Trophoblast cell (in vitro differentiated cells and primary cell): ENCODE measurements around the gene SLC13A3.
A peak's percentile ranks its signal among the peaks of the same experiment; 100 is the strongest.

Source experiments
- DNase-seq, 2 donors: peaks; one replicate each; pipeline ENCODE4 v3.0.0-alpha.2; 2016
- H2AFZ ChIP-seq: 2 replicates; pipeline ENCODE4 v1.6.1; 2013; ENCODE audit warnings: low read length, moderate library complexity, mild to moderate bottlenecking; ENCODE audit not compliant: insufficient read depth, poor library complexity
- H2AK5ac ChIP-seq: 2 replicates; pipeline ENCODE4 v1.6.1; 2013; ENCODE audit warnings: mild to moderate bottlenecking, low read length
- H2BK120ac ChIP-seq: 2 replicates; pipeline ENCODE4 v1.6.1; 2013; ENCODE audit warnings: low read length, mild to moderate bottlenecking, moderate library complexity; ENCODE audit not compliant: insufficient read depth, poor library complexity
- H2BK12ac ChIP-seq: 2 replicates; pipeline ENCODE4 v1.6.1; 2013; ENCODE audit warnings: mild to moderate bottlenecking, low read length, moderate library complexity
- H2BK5ac ChIP-seq: 2 replicates; pipeline ENCODE4 v1.6.1; 2013; ENCODE audit warnings: low read length, low read depth, moderate library complexity, mild to moderate bottlenecking; ENCODE audit not compliant: poor library complexity
- H3K14ac ChIP-seq: 2 replicates; pipeline ENCODE4 v1.6.1; 2013; ENCODE audit warnings: mild to moderate bottlenecking, low read length
- H3K18ac ChIP-seq: 2 replicates; pipeline ENCODE4 v1.6.1; 2013; ENCODE audit warnings: mild to moderate bottlenecking, low read length
- H3K23ac ChIP-seq: 2 replicates; pipeline ENCODE4 v1.6.1; 2013; ENCODE audit warnings: low read length
- H3K27ac ChIP-seq: 2 replicates; pipeline ENCODE4 v1.5.1; 2013; ENCODE audit warnings: low read depth, mild to moderate bottlenecking, inconsistent platforms, low read length, moderate library complexity
- H3K27me3 ChIP-seq: 2 replicates; pipeline ENCODE4 v1.6.1; 2013; ENCODE audit warnings: inconsistent platforms, mild to moderate bottlenecking, low read length, moderate library complexity; ENCODE audit not compliant: insufficient read depth
- H3K36me3 ChIP-seq, 2 experiments: 1 replicate in 1 of 2; 2 replicates in 1 of 2; pipeline ENCODE4 v1.6.1; 2013; ENCODE audit warnings: low read length in 2 of 2, mild to moderate bottlenecking in 2 of 2, moderate library complexity in 1 of 2; ENCODE audit not compliant: insufficient read depth in 2 of 2, control insufficient read depth in 1 of 2
- H3K4ac ChIP-seq: 2 replicates; pipeline ENCODE4 v1.6.1; 2013; ENCODE audit warnings: low read depth, mild to moderate bottlenecking, low read length, moderate library complexity
- H3K4me1 ChIP-seq, 2 experiments: 1 replicate in 1 of 2; 2 replicates in 1 of 2; pipeline ENCODE4 v1.6.1; 2013; ENCODE audit warnings: low read length in 2 of 2, mild to moderate bottlenecking in 2 of 2, moderate library complexity in 1 of 2; ENCODE audit not compliant: insufficient read depth in 2 of 2, control insufficient read depth in 1 of 2
- H3K4me2 ChIP-seq: 2 replicates; pipeline ENCODE4 v1.6.1; 2013; ENCODE audit warnings: inconsistent platforms, mild to moderate bottlenecking, low read length, moderate library complexity
- H3K4me3 ChIP-seq: 2 replicates; pipeline ENCODE4 v1.5.1; 2013; ENCODE audit warnings: mild to moderate bottlenecking, low read depth, low read length, inconsistent platforms
- H3K79me1 ChIP-seq: one replicate; pipeline ENCODE4 v1.6.1; 2013; ENCODE audit warnings: low read length
- H3K79me2 ChIP-seq: 2 replicates; pipeline ENCODE4 v1.6.1; 2013; ENCODE audit warnings: low read length, mild to moderate bottlenecking; ENCODE audit not compliant: control insufficient read depth, insufficient read depth, poor library complexity
- H3K9ac ChIP-seq: 2 replicates; pipeline ENCODE4 v1.6.1; 2013; ENCODE audit warnings: mild to moderate bottlenecking, low read length
- H3K9me3 ChIP-seq: 2 replicates; pipeline ENCODE4 v1.6.1; 2013; ENCODE audit warnings: low read depth, mild to moderate bottlenecking, control low read depth, inconsistent platforms, low read length; ENCODE audit not compliant: insufficient read depth
- H4K12ac ChIP-seq: 2 replicates; pipeline ENCODE4 v1.6.1; 2013; ENCODE audit warnings: low read depth, mild to moderate bottlenecking, low read length, moderate library complexity
- H4K8ac ChIP-seq: 2 replicates; pipeline ENCODE4 v1.6.1; 2013; ENCODE audit warnings: low read depth, mild to moderate bottlenecking, low read length, moderate library complexity
- H4K91ac ChIP-seq: one replicate; pipeline ENCODE4 v1.6.1; 2013; ENCODE audit warnings: low read depth, mild to moderate bottlenecking, low read length, moderate library complexity
- WGBS: extraction: QIAGEN DNeasy Blood & Tissue Kit; methylation state at CpG from one replicate; pipeline ENCODE4 v1.1.7; 2013; ENCODE audit warnings: missing lambda C conversion rate; ENCODE audit not compliant: insufficient read length, insufficient coverage; ENCODE audit errors: extremely low coverage; 5-methylcytosine and 5-hydroxymethylcytosine counted together

The SLC13A3 gene

GRCh38 chr20:46630306-46630705, 21.0 kb downstream of the SLC13A3 start:
- H4K8ac ChIP-seq: no peak overlapping the region
- no peak overlapping the region for H2AK5ac ChIP-seq
- H3K79me1 ChIP-seq: peaks cover 14% of the 10 kb centered on the region
- no peak overlapping the region for H3K4me3 ChIP-seq
- no peak overlapping the region for H2BK12ac ChIP-seq
- no peaks in the 10 kb centered on the region for H3K9me3 ChIP-seq
- H3K14ac ChIP-seq: no peak overlapping the region
- no peak overlapping the region for H4K12ac ChIP-seq
- H4K91ac ChIP-seq: no peak overlapping the region
- peaks cover 16% of the 10 kb centered on the region in 2 experiments for H3K4me1 ChIP-seq
- no peak overlapping the region for H3K18ac ChIP-seq
- no CpG with 5 or more reads among the region's 5 CpGs for WGBS
- no peak overlapping the region for H2BK5ac ChIP-seq
- no peaks in the 10 kb centered on the region for H3K27me3 ChIP-seq
- H3K27ac ChIP-seq: no peak overlapping the region
- H3K36me3 ChIP-seq: no peaks in the 10 kb centered on the region
- H3K23ac ChIP-seq: no peak overlapping the region
- H2AFZ ChIP-seq: no peak overlapping the region
- no peak overlapping the region for H2BK120ac ChIP-seq
- no peak overlapping the region for H3K9ac ChIP-seq
- no peak overlapping the region for H3K4ac ChIP-seq
- H3K79me2 ChIP-seq: no peaks in the 10 kb centered on the region
- peak in 1 of 2 donors; percentile 44 for DNase-seq
- H3K4me2 ChIP-seq: no peak overlapping the region

- Histone ChIP-seq H3K4me3 (no peak overlapping the region), H4K91ac (no peak overlapping the region), H3K9ac (no peak overlapping the region)
These were observed 21.9 kb downstream of the SLC13A3 start for GRCh38 chr20:46629341-46629740.

GRCh38 chr20:46627234-46627633, 24.0 kb downstream of the SLC13A3 start:
- H3K14ac ChIP-seq: no peak overlapping the region
- WGBS: no CpG with 5 or more reads among the region's 4 CpGs
- no peak overlapping the region for H4K91ac ChIP-seq
- H3K79me1 ChIP-seq: peaks cover 4% of the 10 kb centered on the region
- H4K12ac ChIP-seq: no peak overlapping the region
- H3K36me3 ChIP-seq: no peaks in the 10 kb centered on the region
- no peak overlapping the region for H3K4me3 ChIP-seq
- no peak overlapping the region for H4K8ac ChIP-seq
- no peak overlapping the region for H2BK12ac ChIP-seq
- no peak for DNase-seq
- no peak overlapping the region for H2BK5ac ChIP-seq
- H3K79me2 ChIP-seq: no peaks in the 10 kb centered on the region
- H2AFZ ChIP-seq: no peak overlapping the region
- no peak overlapping the region for H3K27ac ChIP-seq
- no peaks in the 10 kb centered on the region for H3K27me3 ChIP-seq
- no peak overlapping the region for H3K9ac ChIP-seq
- H3K4me1 ChIP-seq: peaks cover 8 to 9% of the 10 kb centered on the region in 2 experiments
- no peak overlapping the region for H2BK120ac ChIP-seq
- no peak overlapping the region for H3K18ac ChIP-seq
- H3K9me3 ChIP-seq: peaks cover 2% of the 10 kb centered on the region
- no peak overlapping the region for H3K4me2 ChIP-seq
- H2AK5ac ChIP-seq: no peak overlapping the region
- no peak overlapping the region for H3K4ac ChIP-seq
- H3K23ac ChIP-seq: no peak overlapping the region

More at GRCh38 chr20:46629341-46629740, 21.9 kb downstream of the SLC13A3 start:
- Histone ChIP-seq H3K4me1 (peaks cover 9 to 11% of the 10 kb centered on the region in 2 experiments), H2BK12ac (no peak overlapping the region), H3K27me3 (no peaks in the 10 kb centered on the region), H3K36me3 (no peaks in the 10 kb centered on the region), H4K8ac (no peak overlapping the region), H3K79me2 (no peaks in the 10 kb centered on the region), H3K9me3 (no peaks in the 10 kb centered on the region), H3K4ac (no peak overlapping the region), H2BK5ac (no peak overlapping the region), H2BK120ac (no peak overlapping the region), H3K27ac (no peak overlapping the region), H3K18ac (no peak overlapping the region), H2AK5ac (no peak overlapping the region), H3K14ac (no peak overlapping the region), H2AFZ (no peak overlapping the region), H3K79me1 (peaks cover 10% of the 10 kb centered on the region), H3K23ac (no peak overlapping the region), H4K12ac (no peak overlapping the region), H3K4me2 (no peak overlapping the region)
- DNase-seq: no peak

- H2BK120ac ChIP-seq: no peak overlapping the region
- H2BK12ac ChIP-seq: no peak overlapping the region
- H3K79me1 ChIP-seq: no peaks in the 10 kb centered on the region
- H3K9me3 ChIP-seq: peaks cover 2% of the 10 kb centered on the region
- H3K14ac ChIP-seq: no peak overlapping the region
- no peak overlapping the region for H2AK5ac ChIP-seq
- no peaks in the 10 kb centered on the region for H3K36me3 ChIP-seq
- H2AFZ ChIP-seq: no peak overlapping the region
- no peaks in the 10 kb centered on the region for H3K27me3 ChIP-seq
- no peak overlapping the region for H2BK5ac ChIP-seq
- H3K27ac ChIP-seq: no peak overlapping the region
- H3K4me2 ChIP-seq: no peak overlapping the region
- no peak overlapping the region for H4K12ac ChIP-seq
- H3K4ac ChIP-seq: no peak overlapping the region
- H3K18ac ChIP-seq: no peak overlapping the region
- H4K91ac ChIP-seq: no peak overlapping the region
- peaks cover 5 to 6% of the 10 kb centered on the region in 2 experiments for H3K4me1 ChIP-seq
- no peak overlapping the region for H4K8ac ChIP-seq
- H3K9ac ChIP-seq: no peak overlapping the region
- no CpG with 5 or more reads among the region's 4 CpGs for WGBS
- no peaks in the 10 kb centered on the region for H3K79me2 ChIP-seq
- no peak for DNase-seq
- H3K4me3 ChIP-seq: no peak overlapping the region
- H3K23ac ChIP-seq: no peak overlapping the region
These were observed 24.5 kb downstream of the SLC13A3 start for GRCh38 chr20:46626758-46627157.
